Testis (tissue), 2 donors: ENCODE measurements around the gene PSMD9.

Source experiments
- POLR2A ChIP-seq: fragments of 450-650 bp; IDR thresholded peaks from one replicate; pipeline ENCODE4 v1.6.1; 2017; ENCODE audit warnings: antibody characterized with exemption, mild to moderate bottlenecking, moderate library complexity
- TF ChIP-seq, protein P1 (sequence below), 3 experiments: fragments of 450-650 bp in 2 of 3; fragments of 200-600 bp in 1 of 3; sonication (generic) in 1 of 3; IDR thresholded peaks; one replicate each; pipeline ENCODE4 v1.5.1; 2016 to 2019; ENCODE audit warnings: antibody characterized with exemption in 3 of 3, mild to moderate bottlenecking in 2 of 3, moderate library complexity in 1 of 3

- TF ChIP-seq POLR2A, result no peak
- TF ChIP-seq, protein P1, sequence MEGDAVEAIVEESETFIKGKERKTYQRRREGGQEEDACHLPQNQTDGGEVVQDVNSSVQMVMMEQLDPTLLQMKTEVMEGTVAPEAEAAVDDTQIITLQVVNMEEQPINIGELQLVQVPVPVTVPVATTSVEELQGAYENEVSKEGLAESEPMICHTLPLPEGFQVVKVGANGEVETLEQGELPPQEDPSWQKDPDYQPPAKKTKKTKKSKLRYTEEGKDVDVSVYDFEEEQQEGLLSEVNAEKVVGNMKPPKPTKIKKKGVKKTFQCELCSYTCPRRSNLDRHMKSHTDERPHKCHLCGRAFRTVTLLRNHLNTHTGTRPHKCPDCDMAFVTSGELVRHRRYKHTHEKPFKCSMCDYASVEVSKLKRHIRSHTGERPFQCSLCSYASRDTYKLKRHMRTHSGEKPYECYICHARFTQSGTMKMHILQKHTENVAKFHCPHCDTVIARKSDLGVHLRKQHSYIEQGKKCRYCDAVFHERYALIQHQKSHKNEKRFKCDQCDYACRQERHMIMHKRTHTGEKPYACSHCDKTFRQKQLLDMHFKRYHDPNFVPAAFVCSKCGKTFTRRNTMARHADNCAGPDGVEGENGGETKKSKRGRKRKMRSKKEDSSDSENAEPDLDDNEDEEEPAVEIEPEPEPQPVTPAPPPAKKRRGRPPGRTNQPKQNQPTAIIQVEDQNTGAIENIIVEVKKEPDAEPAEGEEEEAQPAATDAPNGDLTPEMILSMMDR (IDR thresholded peaks at IDR 0.05), result peak in 2 of 3 experiments; percentile 29 to 32
These were observed 49.2 kb upstream of the PSMD9 start for GRCh38 chr12:121839106-121839992.
